Activated CD8-positive, alpha-beta T cell treated with anti-CD3 and anti-CD28 coated beads for 36 hours (primary cell): ENCODE measurements around the gene CCDC12. TPM values are rescaled to one million over a fixed set of nuclear protein-coding genes. Genes with fewer than 3 reads are reported as not detected.

Experiments
- ATAC-seq: fragments of 200-7000 bp; cut with Tn5 transposase; one replicate; pipeline ENCODE4 v1.10.0; 2021; ENCODE audit warnings: mild to moderate bottlenecking, moderate library complexity
- CTCF ChIA-PET: fragments of 350-600 bp; sonication (Branson Sonifier 250); formaldehyde crosslinking; loops from one replicate; lab custom pipeline; 2021; ENCODE audit warnings: antibody characterized with exemption; lab: Charles Lee
- POLR2A ChIA-PET: fragments of 350-600 bp; sonication (Branson Sonifier 250); formaldehyde crosslinking; loops from one replicate; lab custom pipeline; 2021; ENCODE audit warnings: antibody characterized with exemption; lab: Charles Lee
- DNase-seq: peaks from one replicate; pipeline ENCODE4 v3.0.0-alpha.2; 2020
- H3K27ac Mint-ChIP-seq: one replicate; pipeline ENCODE4 v1.8.0; 2021; ENCODE audit warnings: mild to moderate bottlenecking, mixed read lengths
- H3K27me3 Mint-ChIP-seq: one replicate; pipeline ENCODE4 v1.8.0; 2021; ENCODE audit warnings: mixed read lengths
- H3K36me3 Mint-ChIP-seq: one replicate; pipeline ENCODE4 v1.8.0; 2021; ENCODE audit warnings: low read depth, mixed read lengths
- H3K4me1 Mint-ChIP-seq: one replicate; pipeline ENCODE4 v1.8.0; 2021; ENCODE audit warnings: low read depth, mixed read lengths
- H3K4me3 Mint-ChIP-seq: one replicate; pipeline ENCODE4 v1.8.0; 2021; ENCODE audit warnings: mild to moderate bottlenecking, moderate library complexity, mixed read lengths
- H3K9me3 Mint-ChIP-seq: one replicate; pipeline ENCODE4 v1.8.0; 2021; ENCODE audit warnings: mixed read lengths
- CTCF ChIP-seq: fragments of 200-600 bp; IDR thresholded peaks from one replicate; pipeline ENCODE4 v1.8.0; 2022; ENCODE audit warnings: antibody characterized with exemption, mild to moderate bottlenecking
- intact Hi-C: fragments of 100-400 bp; cut with micrococcal nuclease; formaldehyde crosslinking; loops from one replicate; pipeline ENCODE4 v1.10.0; 2022
- total RNA-seq, 2 experiments: library from RNA; stranded (reverse); gene quantifications; one replicate each; pipeline ENCODE4 v1.2.3, GENCODE V29; 2021

The CCDC12 gene
- total RNA-seq, 2 experiments from 2014 or later = 51.2 to 51.6 TPM

GRCh38 chr3:46934072-46934471 lies 42.5 kb downstream of the CCDC12 start:
- no peak for ATAC-seq
- no peak overlapping the region for H3K4me3 Mint-ChIP-seq
- DNase-seq = no peak
- no peaks in the 10 kb centered on the region for H3K27me3 Mint-ChIP-seq
- POLR2A ChIA-PET = interaction anchor here (0.9 to 1.7 kb wide), 3 partner anchors 13 to 229 kb away, joined by 3 to 9 read pairs (median 5); no protein-coding TSS in a partner anchor
- peaks cover 63% of the 10 kb centered on the region for H3K4me1 Mint-ChIP-seq
- TF ChIP-seq CTCF = no peak
- H3K9me3 Mint-ChIP-seq = peaks cover under 1% of the 10 kb centered on the region
- H3K27ac Mint-ChIP-seq = no peak overlapping the region
- intact Hi-C loops = no loop called here
- CTCF ChIA-PET = interaction anchor here (1.5 to 4.4 kb wide), 3 partner anchors 10 to 74 kb away, joined by 3 to 24 read pairs (median 8); no protein-coding TSS in a partner anchor
- H3K36me3 Mint-ChIP-seq = peaks cover 39% of the 10 kb centered on the region

GRCh38 chr3:46933261-46933660 lies 43.3 kb downstream of the CCDC12 start:
- TF ChIP-seq CTCF = no peak
- no peak for ATAC-seq
- H3K27ac Mint-ChIP-seq = peak overlapping the region; percentile 32
- no peak overlapping the region for H3K4me3 Mint-ChIP-seq
- H3K36me3 Mint-ChIP-seq = peaks cover 42% of the 10 kb centered on the region
- CTCF ChIA-PET = interaction anchor here (0.9 to 4.4 kb wide), 5 partner anchors 9 to 86 kb away, joined by 3 to 24 read pairs (median 3); no protein-coding TSS in a partner anchor
- no peaks in the 10 kb centered on the region for H3K27me3 Mint-ChIP-seq
- POLR2A ChIA-PET = interaction anchor here (0.6 to 2.4 kb wide), 5 partner anchors 9 to 369 kb away, joined by 3 to 9 read pairs (median 3); no protein-coding TSS in a partner anchor
- peaks cover 5% of the 10 kb centered on the region for H3K9me3 Mint-ChIP-seq
- peaks cover 66% of the 10 kb centered on the region for H3K4me1 Mint-ChIP-seq
- DNase-seq = no peak
- intact Hi-C loops = no loop called here

DNA sequence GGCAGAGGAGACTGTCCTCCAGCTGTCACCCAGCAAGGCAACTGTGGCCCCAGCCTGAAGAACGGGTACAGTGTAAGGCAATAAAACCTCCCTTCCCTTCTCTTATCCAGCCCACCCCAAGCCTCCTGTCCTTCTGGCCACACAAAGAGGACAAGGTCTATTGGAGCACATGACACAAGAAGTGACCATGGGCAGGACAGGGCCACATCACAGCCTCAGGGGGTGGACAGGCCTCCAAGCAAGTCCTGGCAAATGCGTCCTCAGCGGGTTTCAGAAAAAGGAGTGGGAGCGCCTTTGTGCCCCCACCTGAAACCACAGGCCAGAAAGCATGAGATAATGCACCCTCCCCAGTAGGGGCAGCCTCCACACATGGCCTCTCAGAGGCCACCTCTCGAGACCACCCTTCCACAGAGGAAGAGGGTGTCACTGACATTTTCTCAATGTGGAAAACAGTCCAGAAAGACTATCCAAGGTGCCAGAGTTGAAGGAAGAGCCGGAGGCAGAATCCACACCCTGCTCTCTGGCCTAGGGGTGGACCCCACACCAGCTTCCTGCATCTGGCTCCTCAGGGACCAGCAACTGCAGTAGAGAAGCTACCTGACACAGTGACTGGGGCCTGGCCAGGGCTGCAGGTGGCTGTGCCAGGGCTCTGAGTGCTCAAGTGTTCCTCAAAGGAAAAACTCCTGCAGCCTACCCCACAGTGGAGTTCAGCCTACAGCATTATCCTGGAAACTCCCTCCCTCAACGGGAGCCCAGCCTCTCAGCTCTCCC lies 43.9 kb downstream of the CCDC12 start:
- H3K27ac Mint-ChIP-seq = peak overlapping the region; percentile 80
- H3K4me3 Mint-ChIP-seq = no peak overlapping the region
- peaks cover 5% of the 10 kb centered on the region for H3K9me3 Mint-ChIP-seq
- TF ChIP-seq CTCF = no peak
- ChIA-PET CTCF (interaction anchor here (0.9 to 4.4 kb wide), 4 partner anchors 8 to 85 kb away, joined by 3 to 24 read pairs (median 6); no protein-coding TSS in a partner anchor), POLR2A (interaction anchor here (0.6 to 2.4 kb wide), 4 partner anchors 10 to 370 kb away, joined by 3 to 7 read pairs (median 3); no protein-coding TSS in a partner anchor)
- H3K36me3 Mint-ChIP-seq = peaks cover 40% of the 10 kb centered on the region
- no peak for ATAC-seq
- H3K27me3 Mint-ChIP-seq = no peaks in the 10 kb centered on the region
- no peak for DNase-seq
- peaks cover 70% of the 10 kb centered on the region for H3K4me1 Mint-ChIP-seq
- intact Hi-C loops = no loop called here

GRCh38 chr3:46931631-46932331 lies 44.8 kb downstream of the CCDC12 start:
- no peak for TF ChIP-seq CTCF
- ChIA-PET POLR2A (interaction anchor here (1.0 to 2.4 kb wide), 4 partner anchors 11 to 46 kb away, joined by 3 to 8 read pairs (median 5); no protein-coding TSS in a partner anchor), CTCF (interaction anchor here (1.0 kb wide), 1 partner anchor 67 kb away, joined by 4 read pairs; no protein-coding TSS in a partner anchor)
- Mint-ChIP-seq H3K4me3 (no peak overlapping the region), H3K4me1 (peaks cover 79% of the 10 kb centered on the region), H3K9me3 (peaks cover 5% of the 10 kb centered on the region), H3K36me3 (peaks cover 44% of the 10 kb centered on the region), H3K27me3 (no peaks in the 10 kb centered on the region), H3K27ac (peak overlapping the region; percentile 80)
- peak; percentile 21 for ATAC-seq
- peak; percentile 31 for DNase-seq
- intact Hi-C loops = no loop called here
